Natural killer cell (primary cell): ENCODE data around the gene PPP1R1B. TPM values are rescaled to one million over a fixed set of nuclear protein-coding genes. Genes with fewer than 3 reads are reported as not detected.

ENCODE experiments used
- ATAC-seq, 3 donors: fragments of 150-1000 bp in 2 of 3; fragments of 200-7000 bp in 1 of 3; cut with Tn5 transposase; 1 replicate in 1 of 3; 2 replicates in 2 of 3; pipeline ENCODE4 v1.10.0; 2021; ENCODE audit warnings: mild to moderate bottlenecking in 2 of 3, moderate library complexity in 2 of 3
- DNase-seq, 2 donors: peaks; one replicate each; pipeline versions ENCODE4 v3.0.0 to v3.0.0-alpha.2; 2013 to 2021; ENCODE audit warnings: mixed read lengths in 1 of 2
- H3K27ac ChIP-seq: one replicate; pipeline ENCODE4 v1.5.1; 2013; ENCODE audit warnings: mild to moderate bottlenecking, low read length
- H3K27me3 ChIP-seq: one replicate; pipeline ENCODE4 v1.6.1; 2013; ENCODE audit warnings: low read length; ENCODE audit not compliant: control insufficient read depth, insufficient read depth
- H3K36me3 ChIP-seq: one replicate; pipeline ENCODE4 v1.6.1; 2013; ENCODE audit warnings: low read length; ENCODE audit not compliant: control insufficient read depth, insufficient read depth
- H3K4me1 ChIP-seq: one replicate; pipeline ENCODE4 v1.6.1; 2013; ENCODE audit warnings: low read length; ENCODE audit not compliant: control insufficient read depth, insufficient read depth
- H3K4me3 ChIP-seq: one replicate; pipeline ENCODE4 v1.5.1; 2013; ENCODE audit warnings: low read length
- H3K9me3 ChIP-seq: one replicate; pipeline ENCODE4 v1.6.1; 2013; ENCODE audit warnings: low read length; ENCODE audit not compliant: control insufficient read depth, insufficient read depth
- H3K27ac Mint-ChIP-seq, 2 donors: one replicate each; pipeline ENCODE4 v1.8.0; 2022; ENCODE audit warnings: mild to moderate bottlenecking in 2 of 2, mixed read lengths in 2 of 2, moderate library complexity in 1 of 2
- H3K27me3 Mint-ChIP-seq, 2 donors: one replicate each; pipeline ENCODE4 v1.8.0; 2022; ENCODE audit warnings: low read depth in 2 of 2, mixed read lengths in 2 of 2
- H3K36me3 Mint-ChIP-seq: one replicate; pipeline ENCODE4 v1.8.0; 2022; ENCODE audit warnings: mixed read lengths
- H3K4me1 Mint-ChIP-seq, 2 donors: one replicate each; pipeline ENCODE4 v1.8.0; 2022; ENCODE audit warnings: mixed read lengths in 2 of 2
- H3K4me3 Mint-ChIP-seq: one replicate; pipeline ENCODE4 v1.8.0; 2022; ENCODE audit warnings: mild to moderate bottlenecking, moderate library complexity, mixed read lengths
- H3K9me3 Mint-ChIP-seq, 2 donors: one replicate each; pipeline ENCODE4 v1.8.0; 2022; ENCODE audit warnings: mixed read lengths in 2 of 2
- CTCF ChIP-seq: fragments of 200-600 bp; IDR thresholded peaks from one replicate; pipeline ENCODE4 v1.8.0; 2022; ENCODE audit warnings: antibody characterized with exemption
- WGBS: methylation state at CpG from one replicate; pipeline ENCODE4 v1.1.7; 2013; ENCODE audit warnings: missing lambda C conversion rate; ENCODE audit not compliant: insufficient coverage; 5-methylcytosine and 5-hydroxymethylcytosine counted together
- intact Hi-C: fragments of 100-400 bp; cut with micrococcal nuclease; formaldehyde crosslinking; loops from one replicate; pipeline ENCODE4 v1.14.2; 2022
- total RNA-seq, 4 donors: library from RNA; stranded (reverse); fragments of 120-200 nt in 1 of 4; gene quantifications; one replicate each; pipeline versions ENCODE4 v1.2.3 to v1.2.4, GENCODE V29; 2013 to 2022

The PPP1R1B gene
- total RNA-seq, 3 donors from 2014 or later (not counting 1 experiment from before 2014, with no cell fraction given): not detected

GRCh38 chr17:39604911-39605491 is 21.8 kb upstream of the PPP1R1B start:
- Mint-ChIP-seq H3K27ac (no peak overlapping the region), H3K9me3 (no peaks in the 10 kb centered on the region), H3K4me1 (peaks cover 0 to 13% of the 10 kb centered on the region in 2 donors), H3K36me3 (no peaks in the 10 kb centered on the region), H3K27me3 (peaks cover 55 to 71% of the 10 kb centered on the region in 2 donors), H3K4me3 (no peak overlapping the region)
- DNase-seq: peak in 1 of 2 donors; percentile 10
- H3K9me3 ChIP-seq: no peaks in the 10 kb centered on the region
- ATAC-seq: no peak
- no peaks in the 10 kb centered on the region for H3K36me3 ChIP-seq
- no peak overlapping the region for H3K4me3 ChIP-seq
- no peak for TF ChIP-seq CTCF
- intact Hi-C loops: no loop called here
- 7% methylated on average over 31 of the region's 31 CpGs for WGBS
- H3K27me3 ChIP-seq: peaks cover 66% of the 10 kb centered on the region
- no peak overlapping the region for H3K27ac ChIP-seq
- peaks cover 36% of the 10 kb centered on the region for H3K4me1 ChIP-seq

GRCh38 chr17:39605492-39606433 is 21.0 kb upstream of the PPP1R1B start:
- Mint-ChIP-seq H3K27me3 (peaks cover 48 to 63% of the 10 kb centered on the region in 2 donors), H3K9me3 (no peaks in the 10 kb centered on the region), H3K36me3 (no peaks in the 10 kb centered on the region), H3K4me3 (no peak overlapping the region), H3K4me1 (peaks cover 0 to 13% of the 10 kb centered on the region in 2 donors), H3K27ac (no peak overlapping the region)
- Histone ChIP-seq H3K27me3 (peaks cover 62% of the 10 kb centered on the region), H3K4me3 (no peak overlapping the region), H3K9me3 (no peaks in the 10 kb centered on the region), H3K4me1 (peaks cover 36% of the 10 kb centered on the region), H3K27ac (no peak overlapping the region), H3K36me3 (no peaks in the 10 kb centered on the region)
- 3% methylated on average over 102 of the region's 102 CpGs for WGBS
- DNase-seq: peak in 1 of 2 donors; percentile 31
- no peak for TF ChIP-seq CTCF
- ATAC-seq: peak in 1 of 3 donors; percentile 39
- intact Hi-C loops: no loop called here

GRCh38 chr17:39606434-39607056 is 20.2 kb upstream of the PPP1R1B start:
- H3K27me3 ChIP-seq: peaks cover 54% of the 10 kb centered on the region

More at GRCh38 chr17:39606434-39607056, 20.2 kb upstream of the PPP1R1B start:
- no peaks in the 10 kb centered on the region for H3K9me3 ChIP-seq
- Mint-ChIP-seq H3K4me1 (peaks cover 0 to 13% of the 10 kb centered on the region in 2 donors), H3K4me3 (no peak overlapping the region), H3K27ac (no peak overlapping the region), H3K27me3 (peaks cover 40 to 60% of the 10 kb centered on the region in 2 donors), H3K9me3 (no peaks in the 10 kb centered on the region), H3K36me3 (no peaks in the 10 kb centered on the region)
- TF ChIP-seq CTCF: no peak
- no peak overlapping the region for H3K27ac ChIP-seq
- H3K4me1 ChIP-seq: peaks cover 36% of the 10 kb centered on the region
- intact Hi-C loops: no loop called here
- no peak overlapping the region for H3K4me3 ChIP-seq
- DNase-seq: peak in 1 of 2 donors; percentile 12
- no peak for ATAC-seq
- 3% methylated on average over 66 of the region's 66 CpGs for WGBS
- H3K36me3 ChIP-seq: no peaks in the 10 kb centered on the region
